Astrocyte (in vitro differentiated cells and primary cell): ENCODE results near the gene C19orf25.

Experiments used
- CTCF ChIP-seq: IDR thresholded peaks from 2 replicates; pipeline ENCODE4 v1.5.1; 2011; ENCODE audit warnings: low read depth, mild to moderate bottlenecking, inconsistent platforms, low read length, moderate library complexity; ENCODE audit not compliant: insufficient read depth
- EZH2 ChIP-seq: IDR thresholded peaks from 2 replicates; pipeline ENCODE4 v1.6.1; 2012; ENCODE audit warnings: mild to moderate bottlenecking, low read length, inconsistent platforms; ENCODE audit not compliant: insufficient read depth

GRCh38 chr19:1460033-1460995, 18.7 kb downstream of the C19orf25 start:
- TF ChIP-seq CTCF (no peak), EZH2 (no peak)
